B cell (primary cell): Measurements from ENCODE around the gene PPARD. TPM values are rescaled to one million over a fixed set of nuclear protein-coding genes. Genes with fewer than 3 reads are reported as not detected.

Source experiments
- ATAC-seq: fragments of 200-7000 bp; cut with Tn5 transposase; one replicate; pipeline ENCODE4 v1.10.0; 2021; ENCODE audit warnings: low read depth, mild to moderate bottlenecking, moderate number of reproducible peaks, moderate library complexity
- CTCF ChIA-PET: fragments of 350-600 bp; sonication (Branson Sonifier 250); formaldehyde crosslinking; loops from one replicate; lab custom pipeline; 2021; ENCODE audit warnings: antibody characterized with exemption, inconsistent platforms; lab: Charles Lee
- POLR2A ChIA-PET: fragments of 350-600 bp; sonication (Branson Sonifier 250); formaldehyde crosslinking; loops from one replicate; lab custom pipeline; 2021; ENCODE audit warnings: antibody characterized with exemption; lab: Charles Lee
- DNase-seq: peaks from one replicate; pipeline ENCODE4 v3.0.0; 2013
- H2AFZ ChIP-seq: 2 replicates; pipeline ENCODE4 v1.6.1; 2012; ENCODE audit warnings: mild to moderate bottlenecking, low read depth, low read length; ENCODE audit not compliant: insufficient read depth, poor library complexity, severe bottlenecking
- H3K27ac ChIP-seq, 2 donors: 1 replicate in 1 of 2; 2 replicates in 1 of 2; pipeline ENCODE4 v1.5.1; 2012 to 2013; ENCODE audit warnings: low read length in 2 of 2, mild to moderate bottlenecking in 2 of 2, moderate library complexity in 1 of 2
- H3K27me3 ChIP-seq, 4 experiments: fragments of 200-600 bp in 1 of 4; sonication (generic) in 1 of 4; replicated peaks in 1 of 4; 1 replicate in 2 of 4; 2 replicates in 2 of 4; pipeline versions ENCODE4 v1.6.1 to v1.7.0; 2013 to 2016; ENCODE audit warnings: low read length in 3 of 4, mild to moderate bottlenecking in 2 of 4, mixed read lengths in 1 of 4, moderate library complexity in 1 of 4; ENCODE audit not compliant: insufficient read depth in 4 of 4, control insufficient read depth in 3 of 4; ENCODE audit errors: control extremely low read depth in 1 of 4
- H3K36me3 ChIP-seq, 2 experiments: replicated peaks in 1 of 2; 1 replicate in 1 of 2; 2 replicates in 1 of 2; pipeline versions ENCODE4 v1.6.1 to v1.7.1; 2013; ENCODE audit warnings: low read length in 1 of 2; ENCODE audit not compliant: insufficient read depth in 2 of 2, control insufficient read depth in 1 of 2; ENCODE audit errors: control extremely low read depth in 1 of 2, extremely low read depth in 1 of 2
- H3K4me1 ChIP-seq, 2 donors: fragments of 200-600 bp in 1 of 2; sonication (generic) in 1 of 2; 1 replicate in 1 of 2; 2 replicates in 1 of 2; pipeline versions ENCODE4 v1.5.1 to v1.6.1; 2013 to 2017; ENCODE audit warnings: low read length in 2 of 2; ENCODE audit not compliant: control insufficient read depth in 2 of 2, insufficient read depth in 2 of 2
- H3K4me2 ChIP-seq: replicated peaks from 2 replicates; pipeline ENCODE3; 2012; ENCODE audit warnings: mild to moderate bottlenecking, low read depth, low read length; ENCODE audit not compliant: poor library complexity, severe bottlenecking
- H3K4me3 ChIP-seq, 5 experiments: fragments of 200-600 bp in 1 of 5; sonication (generic) in 1 of 5; 1 replicate in 3 of 5; 2 replicates in 2 of 5; pipeline versions ENCODE4 v1.5.1 to v1.7.0; 2011 to 2016; ENCODE audit warnings: low read length in 4 of 5, mild to moderate bottlenecking in 4 of 5, low read depth in 2 of 5, control low read depth in 1 of 5, moderate library complexity in 1 of 5; ENCODE audit not compliant: insufficient read depth in 1 of 5; ENCODE audit errors: control extremely low read depth in 1 of 5, extremely low read depth in 1 of 5
- H3K79me2 ChIP-seq: fragments of 200-600 bp; sonication (generic); one replicate; pipeline ENCODE4 v1.6.0; 2016; ENCODE audit warnings: low read length; ENCODE audit not compliant: control insufficient read depth, insufficient read depth
- H3K9ac ChIP-seq: fragments of 200-600 bp; sonication (generic); 2 replicates; pipeline ENCODE4 v1.6.1; 2017; ENCODE audit warnings: mild to moderate bottlenecking, low read length, moderate library complexity
- H3K9me3 ChIP-seq, 3 donors: one replicate each; pipeline versions ENCODE4 v1.6.1 to v1.7.1; 2013; ENCODE audit warnings: low read length in 2 of 3; ENCODE audit not compliant: control insufficient read depth in 2 of 3, insufficient read depth in 1 of 3; ENCODE audit errors: control extremely low read depth in 1 of 3
- H4K20me1 ChIP-seq: 2 replicates; pipeline ENCODE4 v1.6.0; 2012; ENCODE audit warnings: mild to moderate bottlenecking, low read length; ENCODE audit not compliant: insufficient read depth, control insufficient read depth, poor library complexity, severe bottlenecking
- H3K27ac Mint-ChIP-seq: one replicate; pipeline ENCODE4 v1.8.0; 2021; ENCODE audit warnings: mixed read lengths
- H3K27me3 Mint-ChIP-seq: one replicate; pipeline ENCODE4 v1.8.0; 2021; ENCODE audit warnings: mixed read lengths
- H3K4me1 Mint-ChIP-seq: one replicate; pipeline ENCODE4 v1.8.0; 2021; ENCODE audit warnings: mixed read lengths
- H3K4me3 Mint-ChIP-seq: one replicate; pipeline ENCODE4 v1.8.0; 2021; ENCODE audit warnings: mixed read lengths
- H3K9me3 Mint-ChIP-seq: one replicate; pipeline ENCODE4 v1.8.0; 2022; ENCODE audit warnings: mixed read lengths; ENCODE audit not compliant: insufficient read depth
- CTCF ChIP-seq: fragments of 200-600 bp; IDR thresholded peaks from one replicate; pipeline ENCODE4 v1.8.0; 2022; ENCODE audit warnings: antibody characterized with exemption, mild to moderate bottlenecking
- EZH2 ChIP-seq: IDR thresholded peaks from 2 replicates; pipeline ENCODE4 v1.6.1; 2012; ENCODE audit warnings: borderline replicate concordance, low read depth, mild to moderate bottlenecking, moderate library complexity, low read length; ENCODE audit not compliant: insufficient read depth, poor library complexity, severe bottlenecking
- WGBS: methylation state at CpG from one replicate; pipeline ENCODE4 v1.1.5; 2013; ENCODE audit warnings: missing lambda C conversion rate; ENCODE audit not compliant: insufficient coverage; 5-methylcytosine and 5-hydroxymethylcytosine counted together
- intact Hi-C: fragments of 100-400 bp; cut with micrococcal nuclease; formaldehyde crosslinking; loops from one replicate; pipeline ENCODE4 v1.10.0; 2022
- polyA plus RNA-seq: library from polyadenylated mRNA; depleted of rRNA; stranded (reverse); fragments of >200 nt; gene quantifications from 2 replicates; pipeline ENCODE4 v1.2.3, GENCODE V29; 2012
- total RNA-seq, 2 donors: library from RNA; stranded (reverse); fragments of 120-200 nt in 1 of 2; gene quantifications; 1 replicate in 1 of 2; 2 replicates in 1 of 2; pipeline versions ENCODE4 v1.2.3 to v1.2.4, GENCODE V29; 2013 to 2022

PPARD gene
- total and polyA plus RNA-seq, 2 donors (not counting 1 experiment from before 2014, with no cell fraction given), result 37.9 to 38.9 TPM

DNA sequence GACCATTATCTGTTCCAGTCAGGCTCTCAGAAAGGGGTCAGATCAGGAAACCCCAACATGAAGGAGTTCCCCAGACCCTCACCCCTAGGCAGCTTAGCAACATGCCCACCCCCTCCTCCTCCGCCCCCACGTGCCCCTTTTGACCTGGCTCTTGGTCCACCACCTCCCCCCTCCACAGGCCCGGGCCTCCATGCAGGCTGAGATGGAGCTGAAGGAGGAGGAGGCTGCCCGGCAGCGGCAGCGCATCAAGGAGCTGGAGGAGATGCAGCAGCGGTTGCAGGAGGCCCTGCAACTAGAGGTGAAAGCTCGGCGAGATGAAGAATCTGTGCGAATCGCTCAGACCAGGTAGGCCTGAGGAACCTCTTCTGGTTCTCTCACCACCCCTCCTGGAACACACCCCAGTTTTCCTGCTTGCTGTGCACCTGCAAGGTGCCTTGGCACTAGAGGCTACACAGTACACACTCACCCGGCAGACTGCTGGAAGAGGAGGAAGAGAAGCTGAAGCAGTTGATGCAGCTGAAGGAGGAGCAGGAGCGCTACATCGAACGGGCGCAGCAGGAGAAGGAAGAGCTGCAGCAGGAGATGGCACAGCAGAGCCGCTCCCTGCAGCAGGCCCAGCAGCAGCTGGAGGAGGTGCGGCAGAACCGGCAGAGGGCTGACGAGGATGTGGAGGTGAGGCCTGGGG, 22.9 kb upstream of the PPARD start:
- Mint-ChIP-seq H3K27me3 (no peaks in the 10 kb centered on the region), H3K27ac (no peak overlapping the region), H3K4me3 (no peak overlapping the region), H3K4me1 (peaks cover 7% of the 10 kb centered on the region), H3K9me3 (no peaks in the 10 kb centered on the region)
- POLR2A ChIA-PET, result no interaction called here
- TF ChIP-seq EZH2 (no peak), CTCF (no peak)
- Histone ChIP-seq H3K4me3 (no peak overlapping the region), H2AFZ (no peak overlapping the region), H3K79me2 (peaks cover 41% of the 10 kb centered on the region), H3K4me1 (no peaks in the 10 kb centered on the region), H4K20me1 (peaks cover 28% of the 10 kb centered on the region), H3K27me3 (no peaks in the 10 kb centered on the region), H3K9ac (no peak overlapping the region), H3K36me3 (peaks cover 0 to 78% of the 10 kb centered on the region in 2 experiments), H3K9me3 (no peaks in the 10 kb centered on the region), H3K27ac (no peak overlapping the region), H3K4me2 (no peak overlapping the region)
- CTCF ChIA-PET, result interaction anchor here (0.5 to 1.5 kb wide), 2 partner anchors 8 to 648 kb away, joined by 4 to 8 read pairs; no protein-coding TSS in a partner anchor
- WGBS, result 97% methylated on average over 18 of the region's 20 CpGs
- intact Hi-C loops, result no loop called here
- ATAC-seq, result no peak
- no peak for DNase-seq

GRCh38 chr6:35320031-35320410, 22.3 kb upstream of the PPARD start:
- Histone ChIP-seq H3K36me3 (peaks cover 2 to 79% of the 10 kb centered on the region in 2 experiments), H4K20me1 (peaks cover 28% of the 10 kb centered on the region), H2AFZ (no peak overlapping the region), H3K4me3 (no peak overlapping the region), H3K79me2 (peaks cover 35% of the 10 kb centered on the region), H3K4me2 (no peak overlapping the region), H3K4me1 (no peaks in the 10 kb centered on the region), H3K9me3 (no peaks in the 10 kb centered on the region), H3K27ac (no peak overlapping the region), H3K9ac (no peak overlapping the region), H3K27me3 (no peaks in the 10 kb centered on the region)
- WGBS, result no CpG with 5 or more reads among the region's 2 CpGs
- H3K27me3 Mint-ChIP-seq, result no peaks in the 10 kb centered on the region
- H3K27ac Mint-ChIP-seq, result no peak overlapping the region
- no peaks in the 10 kb centered on the region for H3K9me3 Mint-ChIP-seq
- no peak for ATAC-seq
- intact Hi-C loops, result no loop called here
- no peak overlapping the region for H3K4me3 Mint-ChIP-seq
- CTCF ChIA-PET, result no interaction called here
- POLR2A ChIA-PET, result no interaction called here
- H3K4me1 Mint-ChIP-seq, result peaks cover 5% of the 10 kb centered on the region
- TF ChIP-seq CTCF (no peak), EZH2 (no peak)
- no peak for DNase-seq
